IgD-negative memory B cell (primary cell): ENCODE results near the gene MAPKAP1. TPM values are rescaled to one million over a fixed set of nuclear protein-coding genes. Genes with fewer than 3 reads are reported as not detected.

Experiments
- H3K27ac Mint-ChIP-seq, 3 donors: one replicate each; pipeline ENCODE4 v1.8.0; 2020 to 2022; ENCODE audit warnings: mild to moderate bottlenecking in 3 of 3, mixed read lengths in 3 of 3, moderate library complexity in 1 of 3
- H3K27me3 Mint-ChIP-seq: one replicate; pipeline ENCODE4 v1.8.0; 2021; ENCODE audit warnings: mixed read lengths
- H3K36me3 Mint-ChIP-seq: one replicate; pipeline ENCODE4 v1.8.0; 2020; ENCODE audit warnings: mild to moderate bottlenecking, mixed read lengths
- H3K4me1 Mint-ChIP-seq, 3 donors: one replicate each; pipeline ENCODE4 v1.8.0; 2020 to 2022; ENCODE audit warnings: mixed read lengths in 3 of 3, mild to moderate bottlenecking in 1 of 3
- H3K4me3 Mint-ChIP-seq, 4 donors: one replicate each; pipeline ENCODE4 v1.8.0; 2020 to 2022; ENCODE audit warnings: mild to moderate bottlenecking in 4 of 4, mixed read lengths in 4 of 4, moderate library complexity in 3 of 4
- H3K9me3 Mint-ChIP-seq, 3 donors: one replicate each; pipeline ENCODE4 v1.8.0; 2020 to 2021; ENCODE audit warnings: mixed read lengths in 3 of 3, mild to moderate bottlenecking in 1 of 3
- polyA plus RNA-seq: library from polyadenylated mRNA; unstranded; fragments of 300-500 nt; fragmentation: Illumina TruSeq; gene quantifications from one replicate; pipeline ENCODE4 v1.2.3, GENCODE V29; 2021

The MAPKAP1 gene
- polyA plus RNA-seq, 1 donor from 2014 or later: 74.7 TPM

DNA sequence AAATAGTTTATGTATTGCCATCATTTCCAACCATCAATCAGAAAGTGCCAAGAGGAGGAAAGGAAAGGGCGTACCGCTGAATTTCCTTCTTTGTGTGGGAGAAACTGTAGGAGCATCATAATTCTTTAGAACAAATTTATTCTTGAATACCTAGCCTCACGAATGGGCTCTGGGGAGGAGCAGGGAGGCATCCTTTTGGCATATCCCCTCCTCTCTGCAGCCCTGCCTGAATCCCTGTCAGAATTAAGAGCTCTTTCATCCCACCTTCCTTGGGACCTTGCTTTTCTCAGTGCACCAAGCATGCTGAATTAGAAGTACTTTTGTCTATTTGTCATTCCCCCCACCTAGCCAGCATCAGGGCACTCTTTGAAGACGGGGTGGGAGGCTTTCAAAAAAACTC, 189.4 kb downstream of the MAPKAP1 start:
- Mint-ChIP-seq H3K27ac (no peak overlapping the region), H3K9me3 (no peaks in the 10 kb centered on the region), H3K27me3 (no peaks in the 10 kb centered on the region), H3K4me1 (peaks cover 13 to 27% (median 22%) of the 10 kb centered on the region in 3 donors), H3K36me3 (peaks cover 5% of the 10 kb centered on the region), H3K4me3 (no peak overlapping the region)

DNA sequence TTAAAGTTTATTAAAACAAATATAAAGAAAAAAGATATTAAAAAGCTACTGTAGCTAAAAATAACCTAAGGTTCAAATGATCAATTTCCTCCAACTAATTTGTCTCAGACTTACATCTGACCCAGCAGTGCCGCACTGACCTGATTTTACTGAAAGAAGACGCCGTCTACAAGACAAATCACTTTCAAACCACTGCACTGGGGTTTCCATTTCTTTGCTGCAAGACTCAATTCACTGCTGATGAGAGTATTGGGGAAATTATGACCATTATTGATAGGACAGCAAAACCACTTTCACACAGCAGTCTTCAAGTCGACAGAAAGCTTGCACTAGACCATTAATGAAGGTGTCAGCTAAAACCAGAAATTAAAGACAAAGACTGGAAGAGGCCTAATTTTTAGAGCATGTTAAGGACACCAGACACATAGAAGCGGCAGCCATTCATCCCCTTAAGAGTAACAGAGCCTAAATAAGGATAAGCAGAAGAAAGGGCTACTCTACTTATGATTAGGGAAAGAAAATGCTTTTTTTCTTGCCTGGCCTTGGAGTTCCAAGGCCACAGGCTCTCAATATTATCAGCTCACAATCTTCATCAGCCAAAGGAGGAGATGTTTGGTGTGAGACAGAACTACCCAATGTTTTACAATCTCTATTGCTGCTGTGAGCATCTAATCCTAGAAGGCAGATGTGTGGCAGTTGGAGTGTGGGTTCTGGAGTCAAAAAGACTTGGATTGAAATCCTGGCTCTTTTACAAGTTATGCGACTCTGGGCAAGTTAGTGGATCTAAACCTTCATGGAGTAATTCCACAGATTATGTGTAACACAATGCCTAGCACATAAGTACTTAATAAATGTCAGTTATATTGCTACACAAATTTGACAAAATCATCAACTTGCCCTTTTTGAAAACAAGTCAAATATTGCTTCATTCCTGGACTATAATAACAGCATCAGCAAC, 190.7 kb downstream of the MAPKAP1 start:
- Mint-ChIP-seq H3K4me1 (peaks cover 3 to 16% (median 10%) of the 10 kb centered on the region in 3 donors), H3K9me3 (no peaks in the 10 kb centered on the region), H3K27ac (no peak overlapping the region), H3K4me3 (no peak overlapping the region), H3K27me3 (no peaks in the 10 kb centered on the region), H3K36me3 (peaks cover 7% of the 10 kb centered on the region)

DNA sequence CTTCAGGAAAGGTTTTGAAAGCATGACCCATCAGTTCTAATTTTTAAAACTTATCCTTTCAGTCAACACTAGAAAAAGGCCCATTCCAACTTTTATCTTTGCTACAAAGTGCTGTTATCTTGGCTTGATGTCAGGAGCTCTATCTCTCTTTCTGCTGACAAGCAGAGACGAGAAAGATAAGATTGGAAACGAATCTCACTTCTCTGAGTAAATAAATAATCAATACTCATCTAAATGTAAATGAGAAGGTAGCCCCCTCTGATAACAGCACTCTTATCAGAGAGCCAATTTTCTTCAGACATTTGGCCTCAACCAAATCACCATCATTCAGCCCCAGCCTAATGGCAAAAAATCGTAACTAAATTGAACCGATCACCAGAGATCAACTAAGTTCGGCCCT, 191.7 kb downstream of the MAPKAP1 start:
- H3K27ac Mint-ChIP-seq: no peak overlapping the region
- peaks cover 7% of the 10 kb centered on the region for H3K36me3 Mint-ChIP-seq
- H3K4me1 Mint-ChIP-seq: peaks cover 3 to 14% (median 10%) of the 10 kb centered on the region in 3 donors
- H3K4me3 Mint-ChIP-seq: no peak overlapping the region
- no peaks in the 10 kb centered on the region for H3K9me3 Mint-ChIP-seq
- no peaks in the 10 kb centered on the region for H3K27me3 Mint-ChIP-seq

DNA sequence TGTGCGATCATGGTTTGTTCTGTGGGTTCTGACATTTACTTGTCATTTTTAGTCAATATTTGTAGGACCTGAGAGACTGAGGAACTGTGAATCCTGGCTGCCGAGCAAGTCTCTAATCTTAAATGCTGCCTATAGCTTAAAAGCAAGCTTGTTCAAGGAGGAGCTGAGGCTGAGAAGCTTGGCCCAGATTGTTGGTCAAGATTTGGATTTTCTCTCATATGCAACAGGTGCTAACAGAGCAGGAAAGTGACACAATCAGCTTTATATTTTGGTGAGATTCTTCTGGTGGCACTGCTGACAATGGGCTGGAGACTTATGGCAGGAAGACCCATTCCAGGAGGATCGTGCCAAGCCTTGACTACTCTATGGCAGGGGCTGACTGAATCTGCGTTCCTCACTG, 192.5 kb downstream of the MAPKAP1 start:
- peaks cover 3 to 11% (median 10%) of the 10 kb centered on the region in 3 donors for H3K4me1 Mint-ChIP-seq
- no peaks in the 10 kb centered on the region for H3K9me3 Mint-ChIP-seq
- H3K27me3 Mint-ChIP-seq: no peaks in the 10 kb centered on the region
- peak overlapping the region in 1 of 3 donors; percentile 94 for H3K27ac Mint-ChIP-seq
- H3K4me3 Mint-ChIP-seq: no peak overlapping the region
- H3K36me3 Mint-ChIP-seq: peaks cover 7% of the 10 kb centered on the region

DNA sequence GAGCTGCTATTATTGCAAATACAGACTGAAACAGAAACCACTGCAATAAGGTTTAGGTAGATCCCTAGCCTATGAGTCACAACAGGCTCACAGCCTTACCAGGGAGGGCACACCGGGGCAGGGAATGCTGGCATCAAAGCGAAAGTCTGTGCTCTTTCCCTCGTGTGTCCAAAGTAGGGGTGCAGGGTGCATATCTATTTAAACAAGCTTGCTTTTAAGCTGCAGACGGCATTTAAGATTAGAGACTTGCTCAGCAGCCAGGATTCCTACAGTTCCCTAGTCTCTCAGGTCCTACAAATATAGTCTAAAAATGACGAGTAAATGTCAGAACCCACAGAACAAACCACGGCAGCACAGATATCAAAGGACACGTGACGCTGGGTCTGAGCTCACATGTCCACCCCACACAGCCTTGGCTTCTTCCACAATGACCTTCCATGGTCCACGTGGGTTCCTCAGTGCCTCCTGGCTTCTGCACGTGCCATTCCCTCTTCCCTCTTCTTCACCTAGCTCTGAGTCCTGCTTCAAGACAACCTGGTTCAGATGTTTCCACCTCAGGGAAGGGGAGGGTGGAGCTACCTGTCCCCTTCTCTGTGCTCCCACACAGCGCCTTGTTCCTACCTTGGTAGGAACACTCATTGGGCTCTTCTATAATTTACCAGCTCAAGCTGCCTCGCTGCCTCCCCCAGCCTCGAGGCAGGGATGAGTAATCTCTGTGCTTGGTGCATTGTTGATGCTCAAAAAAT, 193.2 kb downstream of the MAPKAP1 start:
- peaks cover 3 to 11% (median 10%) of the 10 kb centered on the region in 3 donors for H3K4me1 Mint-ChIP-seq
- H3K4me3 Mint-ChIP-seq: peak overlapping the region in 3 of 4 donors; percentile 13 to 81 (median 54)
- H3K27ac Mint-ChIP-seq: peak overlapping the region in 1 of 3 donors; percentile 94
- H3K9me3 Mint-ChIP-seq: no peaks in the 10 kb centered on the region
- H3K36me3 Mint-ChIP-seq: peaks cover 7% of the 10 kb centered on the region
- H3K27me3 Mint-ChIP-seq: no peaks in the 10 kb centered on the region

DNA sequence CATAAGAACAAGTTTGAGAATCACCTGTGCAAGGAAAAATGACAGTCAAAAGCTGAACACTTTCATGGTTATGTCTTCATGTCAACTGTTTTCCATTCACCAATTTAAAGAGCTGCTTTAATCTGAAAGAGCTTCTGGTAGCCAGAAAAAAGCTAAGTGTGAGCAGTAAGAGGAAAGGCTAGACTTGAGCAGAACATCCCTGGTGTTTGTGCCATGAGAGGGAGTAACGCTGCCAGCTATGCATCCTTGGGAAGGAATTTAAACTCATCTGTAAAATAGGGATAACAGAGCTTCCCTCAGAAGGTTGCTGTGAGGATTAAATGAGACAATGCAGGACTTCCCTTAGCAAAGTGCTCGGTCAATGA, 193.7 kb downstream of the MAPKAP1 start:
- Mint-ChIP-seq H3K36me3 (peaks cover 7% of the 10 kb centered on the region), H3K9me3 (no peaks in the 10 kb centered on the region), H3K27ac (no peak overlapping the region), H3K27me3 (no peaks in the 10 kb centered on the region), H3K4me3 (peak overlapping the region in 2 of 4 donors; percentile 28 to 38), H3K4me1 (peaks cover 3 to 11% (median 10%) of the 10 kb centered on the region in 3 donors)

DNA sequence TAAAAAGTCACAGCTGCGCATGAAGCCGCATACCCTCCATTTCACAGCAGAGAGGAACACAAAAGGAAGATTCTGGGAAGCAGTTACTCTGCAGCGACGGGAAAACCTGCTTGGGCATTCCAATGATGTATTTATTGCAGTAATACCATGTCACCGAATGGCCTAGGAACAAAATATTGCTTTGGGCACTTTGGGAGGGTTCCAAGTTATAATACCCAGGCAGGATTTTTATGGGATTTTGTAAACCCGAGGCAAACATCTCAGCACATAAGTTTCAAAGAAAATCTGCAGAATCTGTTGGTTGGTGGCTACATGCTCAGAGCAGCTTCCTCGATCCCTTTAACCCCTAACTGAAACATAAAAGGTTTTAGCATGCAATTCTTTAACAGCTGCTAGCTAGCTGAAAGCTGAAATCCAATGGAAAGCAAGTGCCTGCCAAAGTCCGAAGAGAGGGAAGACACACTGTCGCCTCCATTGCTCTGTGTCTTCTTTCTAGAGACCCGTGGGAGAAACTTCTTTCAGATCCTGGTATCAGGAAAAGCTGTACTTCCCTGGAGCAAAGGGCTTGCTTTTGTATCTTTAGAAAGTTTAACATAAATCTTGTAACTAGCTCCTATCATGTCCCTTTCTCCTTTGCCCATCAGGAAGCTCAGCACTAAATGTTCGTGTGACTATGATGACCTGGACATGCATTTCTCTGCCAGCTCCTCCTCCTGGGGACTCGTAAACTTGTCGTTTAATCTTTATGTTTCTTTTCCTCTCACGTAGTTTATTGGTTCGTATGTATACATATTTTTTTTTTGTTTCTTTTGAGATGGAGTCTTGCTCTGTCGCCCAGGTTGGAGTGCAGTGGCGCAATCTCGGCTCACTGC, 195.0 kb downstream of the MAPKAP1 start:
- Mint-ChIP-seq H3K27me3 (no peaks in the 10 kb centered on the region), H3K27ac (no peak overlapping the region), H3K36me3 (peaks cover 7% of the 10 kb centered on the region), H3K4me1 (peaks cover 3 to 11% (median 10%) of the 10 kb centered on the region in 3 donors), H3K9me3 (no peaks in the 10 kb centered on the region), H3K4me3 (no peak overlapping the region)

DNA sequence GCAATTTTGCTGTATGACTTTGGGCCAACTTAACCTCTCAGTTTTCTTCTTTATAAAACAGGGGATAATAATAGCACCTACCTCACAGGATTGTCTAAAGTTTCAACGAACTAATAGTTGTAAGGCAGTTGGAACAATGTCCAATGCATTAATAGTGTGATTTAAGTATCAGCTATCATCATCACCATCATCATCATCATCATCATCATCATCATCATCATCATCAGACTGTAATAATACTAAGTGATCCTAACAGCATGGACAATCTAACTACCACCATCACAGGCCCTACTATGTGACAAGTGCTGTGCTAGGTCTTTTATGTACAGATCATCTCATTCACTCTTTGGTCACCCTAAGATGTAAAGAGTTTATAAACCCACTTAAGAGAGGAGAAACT, 196.0 kb downstream of the MAPKAP1 start:
- no peaks in the 10 kb centered on the region for H3K27me3 Mint-ChIP-seq
- peaks cover 8% of the 10 kb centered on the region for H3K36me3 Mint-ChIP-seq
- no peak overlapping the region for H3K4me3 Mint-ChIP-seq
- H3K27ac Mint-ChIP-seq: no peak overlapping the region
- no peaks in the 10 kb centered on the region for H3K9me3 Mint-ChIP-seq
- H3K4me1 Mint-ChIP-seq: peaks cover 3 to 11% (median 10%) of the 10 kb centered on the region in 3 donors

DNA sequence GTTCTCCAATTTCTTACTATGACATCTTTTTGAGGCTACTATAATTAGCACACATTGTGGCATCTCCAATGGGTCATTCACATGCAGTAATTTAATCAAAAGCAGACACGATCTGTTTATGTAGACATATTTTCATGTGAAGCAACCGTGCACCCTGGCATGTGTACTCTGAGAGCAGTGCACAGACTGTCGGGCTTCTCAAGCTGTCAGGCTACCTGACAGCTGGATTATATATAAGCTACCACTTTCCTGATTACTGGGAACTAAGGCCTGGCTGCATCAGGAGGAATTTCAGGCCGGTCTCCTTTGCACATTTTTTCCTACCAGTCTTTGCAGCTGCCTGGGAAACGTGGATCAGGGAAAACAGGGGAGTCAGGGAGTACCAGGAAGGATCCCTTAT, 197.5 kb downstream of the MAPKAP1 start:
- Mint-ChIP-seq H3K36me3 (peaks cover 16% of the 10 kb centered on the region), H3K9me3 (no peaks in the 10 kb centered on the region), H3K4me3 (no peak overlapping the region), H3K4me1 (peaks cover 3 to 10% (median 9%) of the 10 kb centered on the region in 3 donors), H3K27me3 (no peaks in the 10 kb centered on the region), H3K27ac (no peak overlapping the region)

DNA sequence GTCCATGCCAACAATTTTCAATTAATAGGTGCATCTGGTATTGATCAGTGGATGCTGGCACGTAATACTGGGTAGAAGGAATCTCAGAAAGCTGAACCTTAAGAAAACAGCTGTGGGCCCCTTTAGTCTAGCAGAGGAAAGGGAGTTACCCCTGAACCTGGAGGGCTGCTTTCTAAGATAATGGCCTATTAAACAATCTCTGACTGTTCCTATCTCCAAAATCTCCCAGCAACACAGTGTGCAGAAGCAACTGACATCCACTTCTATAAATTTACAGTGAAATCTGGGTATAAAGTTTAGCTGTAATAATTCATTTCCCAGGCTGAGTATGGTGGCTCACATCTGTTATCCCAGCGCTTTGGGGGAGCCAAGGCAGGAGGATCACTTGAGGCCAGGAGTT, 198.8 kb downstream of the MAPKAP1 start:
- Mint-ChIP-seq H3K27me3 (no peaks in the 10 kb centered on the region), H3K36me3 (peaks cover 13% of the 10 kb centered on the region), H3K27ac (no peak overlapping the region), H3K4me3 (no peak overlapping the region), H3K4me1 (peaks cover 0 to 2% (median 0%) of the 10 kb centered on the region in 3 donors), H3K9me3 (no peaks in the 10 kb centered on the region)

DNA sequence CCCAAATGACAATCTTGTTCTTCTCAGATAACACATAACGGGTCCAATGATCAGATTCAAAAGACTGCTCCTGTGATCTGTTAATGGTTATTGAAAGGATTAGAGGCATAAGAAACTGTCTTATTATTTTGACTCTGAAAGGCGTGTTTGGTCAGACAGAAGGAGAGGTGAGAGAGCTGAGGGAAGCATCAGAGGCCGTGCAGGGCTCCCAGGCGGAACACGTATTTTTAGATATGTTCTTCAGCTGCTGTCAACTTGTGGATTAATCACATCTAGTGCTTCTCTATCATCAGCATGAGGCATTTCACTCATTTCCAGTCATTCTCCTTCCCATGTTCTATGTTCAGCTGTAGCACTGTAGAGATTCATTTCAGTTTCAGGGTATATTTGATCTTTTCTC, 199.8 kb downstream of the MAPKAP1 start:
- H3K36me3 Mint-ChIP-seq: peaks cover 11% of the 10 kb centered on the region
- peaks cover 0 to 2% (median 0%) of the 10 kb centered on the region in 3 donors for H3K4me1 Mint-ChIP-seq
- no peaks in the 10 kb centered on the region for H3K27me3 Mint-ChIP-seq
- H3K27ac Mint-ChIP-seq: peak overlapping the region in 1 of 3 donors; percentile 23
- no peaks in the 10 kb centered on the region for H3K9me3 Mint-ChIP-seq
- H3K4me3 Mint-ChIP-seq: no peak overlapping the region

DNA sequence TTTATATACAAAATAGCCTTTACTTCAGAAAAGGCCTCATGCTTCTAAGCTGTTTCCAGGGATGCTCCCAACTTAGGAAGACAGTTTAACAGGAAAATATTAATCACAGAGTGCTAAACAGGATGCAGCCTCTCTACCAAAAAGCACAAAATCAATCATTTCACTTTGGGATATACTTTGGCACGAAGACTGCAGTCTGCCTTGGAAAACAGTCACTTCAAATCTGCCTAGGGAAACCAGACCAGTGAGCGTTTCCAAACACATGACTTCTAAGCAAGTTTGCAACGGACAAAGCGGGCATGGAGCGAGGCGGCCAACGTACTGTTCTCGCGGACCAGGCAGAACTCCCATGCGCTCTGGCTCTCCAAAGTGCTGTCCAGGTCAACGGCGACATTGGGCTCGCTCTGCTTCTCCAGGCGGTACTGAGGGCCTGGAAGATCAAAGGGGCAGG, 201.0 kb downstream of the MAPKAP1 start:
- H3K4me3 Mint-ChIP-seq: peak overlapping the region in 1 of 4 donors; percentile 63
- H3K27ac Mint-ChIP-seq: no peak overlapping the region
- H3K36me3 Mint-ChIP-seq: peaks cover 16% of the 10 kb centered on the region

DNA sequence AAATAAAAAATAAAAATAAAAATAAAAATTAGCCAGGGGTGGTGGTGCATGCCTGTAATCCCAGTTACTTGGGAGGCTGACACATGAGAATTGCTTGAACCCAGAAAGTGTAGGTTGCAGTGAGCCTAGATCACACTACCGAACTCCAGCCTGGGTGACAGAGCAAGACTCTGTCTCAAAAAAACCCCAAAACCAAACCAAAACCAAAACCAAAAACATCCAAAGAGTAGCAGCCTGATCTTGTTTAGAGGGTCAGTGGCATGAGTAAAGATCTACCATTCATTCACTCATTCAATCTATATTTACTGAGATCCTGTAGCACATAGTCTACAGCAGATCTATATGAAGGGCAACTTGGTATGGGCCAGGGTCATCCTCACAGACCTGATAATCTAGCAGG, 202.4 kb downstream of the MAPKAP1 start:
- Mint-ChIP-seq H3K27me3 (no peaks in the 10 kb centered on the region), H3K27ac (peak overlapping the region in 1 of 3 donors; percentile 19), H3K9me3 (no peaks in the 10 kb centered on the region), H3K4me3 (no peak overlapping the region), H3K4me1 (peaks cover 0 to 2% (median 0%) of the 10 kb centered on the region in 3 donors), H3K36me3 (peaks cover 21% of the 10 kb centered on the region)

More for the DNA sequence above, 201.0 kb downstream of the MAPKAP1 start:
- Mint-ChIP-seq H3K27me3 (no peaks in the 10 kb centered on the region), H3K9me3 (no peaks in the 10 kb centered on the region), H3K4me1 (peaks cover 0 to 2% (median 0%) of the 10 kb centered on the region in 3 donors)

DNA sequence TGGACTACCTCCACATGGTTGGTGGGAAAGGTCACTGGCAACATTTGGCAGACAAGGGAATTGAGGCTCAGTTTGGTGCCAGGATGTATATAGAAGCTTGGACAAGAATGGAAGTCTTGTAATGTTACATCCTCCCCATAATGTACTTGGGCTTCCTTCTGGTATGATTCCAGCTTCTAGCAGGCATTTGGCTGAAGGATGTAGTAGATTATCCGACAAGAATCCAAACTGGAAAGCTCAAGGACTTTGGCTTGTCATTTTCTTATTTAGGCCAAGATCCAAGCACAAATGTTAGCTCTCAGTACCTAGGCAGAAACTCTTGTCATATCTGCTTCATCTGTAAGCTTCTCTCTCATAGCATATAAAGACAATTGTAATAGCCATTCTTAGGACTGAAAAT, 209.1 kb downstream of the MAPKAP1 start:
- Mint-ChIP-seq H3K27ac (no peak overlapping the region), H3K27me3 (peaks cover 1% of the 10 kb centered on the region), H3K9me3 (no peaks in the 10 kb centered on the region), H3K36me3 (peaks cover 10% of the 10 kb centered on the region), H3K4me3 (no peak overlapping the region), H3K4me1 (peaks cover 11 to 31% (median 15%) of the 10 kb centered on the region in 3 donors)
